Mononuclear cell (primary cell): Measurements from ENCODE around the gene ATP2A3. TPM values are rescaled to one million over a fixed set of nuclear protein-coding genes. Genes with fewer than 3 reads are reported as not detected.
A peak's percentile ranks its signal among the peaks of the same experiment; 100 is the strongest.

Source experiments
- H3K27me3 ChIP-seq: 2 replicates; pipeline ENCODE4 v1.6.0; 2011; ENCODE audit warnings: low read length, control low read depth; ENCODE audit not compliant: insufficient read depth
- H3K4me1 ChIP-seq: 2 replicates; pipeline ENCODE4 v1.5.1; 2011; ENCODE audit warnings: mild to moderate bottlenecking, low read length, control low read depth; ENCODE audit not compliant: insufficient read depth
- H3K4me3 ChIP-seq: 2 replicates; pipeline ENCODE4 v1.5.1; 2011; ENCODE audit warnings: mild to moderate bottlenecking, low read length, moderate library complexity
- H3K9me3 ChIP-seq: 2 replicates; pipeline ENCODE4 v1.5.1; 2011; ENCODE audit warnings: low read depth, mild to moderate bottlenecking, control low read depth, low read length
- total RNA-seq: library from RNA; depleted of rRNA; stranded (reverse); fragments of >200 nt; gene quantifications from one replicate; pipeline ENCODE4 v1.2.3, GENCODE V29; 2012

Gene ATP2A3
- total RNA-seq = 76.6 TPM

- H3K4me1 ChIP-seq = peaks cover 74% of the 10 kb centered on the region
- H3K9me3 ChIP-seq = no peaks in the 10 kb centered on the region
- H3K27me3 ChIP-seq = no peaks in the 10 kb centered on the region
- H3K4me3 ChIP-seq = peak within 1 kb of the TSS; percentile 77
Observed at GRCh38 chr17:3964203-3965117, at the start of gene ATP2A3. Gene ATP2A3, minus strand, starts transcription at chr17:3964437. Its CDS starts 146 bp downstream, at chr17:3964291.

GRCh38 chr17:4010754-4011153 is 46.5 kb upstream of the ATP2A3 start:
- Histone ChIP-seq H3K4me1 (no peaks in the 10 kb centered on the region), H3K27me3 (no peaks in the 10 kb centered on the region), H3K9me3 (no peaks in the 10 kb centered on the region), H3K4me3 (no peak overlapping the region)

GRCh38 chr17:4009186-4009785 is 45.0 kb upstream of the ATP2A3 start:
- H3K4me3 ChIP-seq = no peak overlapping the region
- no peaks in the 10 kb centered on the region for H3K27me3 ChIP-seq
- peaks cover 8% of the 10 kb centered on the region for H3K4me1 ChIP-seq
- no peaks in the 10 kb centered on the region for H3K9me3 ChIP-seq

- Histone ChIP-seq H3K4me3 (no peak overlapping the region), H3K4me1 (peaks cover 14% of the 10 kb centered on the region), H3K9me3 (no peaks in the 10 kb centered on the region), H3K27me3 (no peaks in the 10 kb centered on the region)
Observed at GRCh38 chr17:4008441-4009185, 44.4 kb upstream of the ATP2A3 start.

GRCh38 chr17:4008082-4008435 is 43.8 kb upstream of the ATP2A3 start:
- Histone ChIP-seq H3K4me3 (no peak overlapping the region), H3K27me3 (no peaks in the 10 kb centered on the region), H3K4me1 (peaks cover 19% of the 10 kb centered on the region), H3K9me3 (no peaks in the 10 kb centered on the region)

- no peak overlapping the region for H3K4me3 ChIP-seq
- no peaks in the 10 kb centered on the region for H3K27me3 ChIP-seq
- H3K4me1 ChIP-seq = peaks cover 25% of the 10 kb centered on the region
- no peaks in the 10 kb centered on the region for H3K9me3 ChIP-seq
Observed at GRCh38 chr17:4007346-4008081, 43.3 kb upstream of the ATP2A3 start.

GRCh38 chr17:4006745-4007211 is 42.5 kb upstream of the ATP2A3 start:
- Histone ChIP-seq H3K9me3 (no peaks in the 10 kb centered on the region), H3K4me3 (no peak overlapping the region), H3K4me1 (peaks cover 32% of the 10 kb centered on the region), H3K27me3 (no peaks in the 10 kb centered on the region)

- H3K27me3 ChIP-seq = no peaks in the 10 kb centered on the region
- peaks cover 32% of the 10 kb centered on the region for H3K4me1 ChIP-seq
Observed at GRCh38 chr17:4006165-4006589, 41.9 kb upstream of the ATP2A3 start.

GRCh38 chr17:4005296-4006164 is 41.3 kb upstream of the ATP2A3 start:
- no peaks in the 10 kb centered on the region for H3K27me3 ChIP-seq
- peaks cover 32% of the 10 kb centered on the region for H3K4me1 ChIP-seq

More at GRCh38 chr17:4006165-4006589, 41.9 kb upstream of the ATP2A3 start:
- H3K4me3 ChIP-seq = no peak overlapping the region
- no peaks in the 10 kb centered on the region for H3K9me3 ChIP-seq

GRCh38 chr17:4004517-4005295 is 40.5 kb upstream of the ATP2A3 start:
- Histone ChIP-seq H3K27me3 (no peaks in the 10 kb centered on the region), H3K4me1 (peaks cover 32% of the 10 kb centered on the region), H3K4me3 (no peak overlapping the region), H3K9me3 (no peaks in the 10 kb centered on the region)

More at GRCh38 chr17:4005296-4006164, 41.3 kb upstream of the ATP2A3 start:
- Histone ChIP-seq H3K9me3 (no peaks in the 10 kb centered on the region), H3K4me3 (no peak overlapping the region)

- Histone ChIP-seq H3K4me1 (peaks cover 32% of the 10 kb centered on the region), H3K4me3 (no peak overlapping the region), H3K27me3 (no peaks in the 10 kb centered on the region), H3K9me3 (no peaks in the 10 kb centered on the region)
Observed at GRCh38 chr17:4003501-4004421, 39.5 kb upstream of the ATP2A3 start.

GRCh38 chr17:4003131-4003500 is 38.9 kb upstream of the ATP2A3 start:
- H3K27me3 ChIP-seq = no peaks in the 10 kb centered on the region
- no peak overlapping the region for H3K4me3 ChIP-seq
- peaks cover 32% of the 10 kb centered on the region for H3K4me1 ChIP-seq
- no peaks in the 10 kb centered on the region for H3K9me3 ChIP-seq
